Endometrial microvascular endothelial cells (primary cell): ENCODE data around the gene GJB3. TPM values are rescaled to one million over a fixed set of nuclear protein-coding genes. Genes with fewer than 3 reads are reported as not detected.
"Not testable (repeated sequence)": the region's sequence is repeated elsewhere in the genome, so short reads cannot be mapped to it uniquely, and the experiment has no call there.

Source experiments
- in situ Hi-C: cut with HindIII; loops from 2 replicates; pipeline ENCODE4 v1.10.0; 2017; ENCODE audit warnings: low sequenced_read_pairs, low pct_unique_long_range_greater_than_20kb; ENCODE audit errors: inconsistent ontology term
- total RNA-seq: library from RNA; depleted of rRNA; stranded (reverse); fragments of >200 nt; gene quantifications from one replicate; pipeline ENCODE4 v1.2.3, GENCODE V29; 2015; ENCODE audit errors: inconsistent ontology term

The GJB3 gene
- not detected for total RNA-seq

DNA sequence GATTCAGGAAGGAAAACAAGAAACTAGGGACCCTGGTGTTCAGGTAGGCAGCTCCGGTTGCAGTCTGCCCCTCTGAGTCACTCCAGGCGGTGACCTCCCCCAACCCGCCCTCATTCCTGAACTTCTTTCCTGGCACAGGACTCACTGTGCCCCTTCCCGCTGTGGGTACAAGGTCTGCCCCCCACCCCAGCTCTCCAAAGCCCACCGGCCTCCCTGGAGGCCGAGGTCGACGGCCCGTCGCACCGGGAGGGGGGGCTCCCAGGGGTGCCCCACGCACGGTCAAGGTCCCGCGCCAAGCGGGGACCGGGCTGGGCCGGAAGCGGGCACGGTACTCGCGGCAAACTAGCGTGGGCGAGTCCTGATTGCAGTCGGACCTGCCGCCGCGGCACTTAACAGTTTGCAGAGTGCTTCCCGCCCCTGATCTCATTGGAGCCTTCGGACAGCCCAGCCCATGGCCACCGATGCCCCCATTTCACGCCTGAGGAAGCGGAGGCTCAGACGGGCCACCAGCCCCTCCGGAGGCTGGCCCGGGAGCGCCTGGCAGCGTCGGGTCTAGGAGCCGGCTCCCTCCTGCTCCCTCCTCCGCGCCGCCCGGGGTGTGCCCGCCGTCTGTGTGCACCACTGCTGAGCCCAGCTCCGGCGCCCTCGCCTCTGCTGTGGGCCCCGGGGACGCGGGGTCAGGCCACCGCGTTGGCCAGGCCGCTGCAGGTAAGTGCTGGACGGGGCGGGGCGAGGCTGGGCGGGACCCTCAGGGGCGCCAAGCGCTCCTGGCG is at the start of gene GJB3:
TSS of gene GJB3 (plus strand) at position 144 of the 773 bp plus-strand sequence. CDS start 3,549 bp downstream, outside the sequence.
- in situ Hi-C loops, result no loop called here

- in situ Hi-C loops, result not testable (repeated sequence)
These were observed 48.2 kb upstream of the GJB3 start for GRCh38 chr1:34732831-34733230.

GRCh38 chr1:34736692-34737091 is 44.3 kb upstream of the GJB3 start:
- in situ Hi-C loops, result no loop called here

GRCh38 chr1:34737236-34737635 is 43.8 kb upstream of the GJB3 start:
- in situ Hi-C loops, result not testable (repeated sequence)

GRCh38 chr1:34739613-34740012 is 41.4 kb upstream of the GJB3 start:
- in situ Hi-C loops, result no loop called here

DNA sequence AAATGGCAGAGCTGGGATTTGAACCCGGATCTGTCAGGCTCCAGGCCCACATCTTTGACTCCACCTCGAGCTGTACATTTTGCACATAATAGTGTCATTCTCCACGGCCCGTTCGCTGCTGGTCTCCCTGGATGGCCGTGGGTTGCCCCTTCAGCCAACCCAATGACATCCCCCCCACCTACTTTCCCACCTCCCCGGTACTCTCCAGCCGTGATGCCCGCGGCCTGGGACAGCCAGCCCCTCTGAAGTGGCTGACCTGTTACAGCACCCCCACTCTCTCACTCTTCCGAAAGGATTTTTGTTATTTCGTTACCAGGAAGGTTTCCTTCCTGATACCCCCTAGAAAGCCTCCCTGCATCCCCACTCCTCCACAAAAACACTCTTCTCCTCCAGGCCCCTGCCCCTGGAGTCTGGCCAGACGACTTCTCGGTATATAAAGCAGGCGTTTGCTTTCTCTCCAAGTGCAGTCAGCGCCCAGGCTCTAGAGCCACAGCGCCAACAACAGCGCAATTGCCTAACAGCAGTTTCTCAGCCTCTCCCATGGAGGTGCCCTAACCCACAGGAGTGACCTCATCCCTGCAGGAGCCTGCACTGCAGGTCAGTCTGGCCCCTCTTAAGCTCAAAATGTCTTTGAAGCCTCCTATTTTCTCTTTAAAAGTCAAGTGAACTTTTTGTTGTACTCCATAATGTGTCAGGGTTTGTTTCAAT is 40.7 kb upstream of the GJB3 start:
- in situ Hi-C loops, result no loop called here

- in situ Hi-C loops, result no loop called here
These were observed 38.2 kb upstream of the GJB3 start for GRCh38 chr1:34742667-34743270.

GRCh38 chr1:34743775-34744174 is 37.2 kb upstream of the GJB3 start:
- in situ Hi-C loops, result no loop called here

GRCh38 chr1:34744851-34745250 is 36.2 kb upstream of the GJB3 start:
- in situ Hi-C loops, result no loop called here

GRCh38 chr1:34745666-34746065 is 35.3 kb upstream of the GJB3 start:
- in situ Hi-C loops, result no loop called here

DNA sequence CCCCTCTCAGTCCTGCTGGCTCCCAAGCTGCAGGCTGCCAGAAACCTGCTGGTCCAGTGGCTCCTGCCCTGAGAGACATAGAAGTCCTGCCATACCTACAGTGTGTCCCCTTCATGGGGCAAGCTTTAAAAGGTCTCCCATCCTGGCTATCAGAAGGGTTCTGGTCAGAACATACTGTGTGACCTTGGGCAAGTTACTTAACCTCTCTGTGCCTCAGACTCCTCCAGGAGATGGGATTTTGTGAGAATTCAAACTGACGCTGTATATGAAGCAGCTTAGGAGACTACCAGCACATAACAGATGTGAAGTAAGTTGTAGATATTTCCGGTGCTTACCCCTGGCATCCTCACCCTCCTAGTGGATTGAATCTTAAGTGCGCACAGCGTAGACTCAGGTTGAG is 34.9 kb upstream of the GJB3 start:
- in situ Hi-C loops, result no loop called here

GRCh38 chr1:34746785-34747637 is 34.0 kb upstream of the GJB3 start:
- in situ Hi-C loops, result no loop called here

DNA sequence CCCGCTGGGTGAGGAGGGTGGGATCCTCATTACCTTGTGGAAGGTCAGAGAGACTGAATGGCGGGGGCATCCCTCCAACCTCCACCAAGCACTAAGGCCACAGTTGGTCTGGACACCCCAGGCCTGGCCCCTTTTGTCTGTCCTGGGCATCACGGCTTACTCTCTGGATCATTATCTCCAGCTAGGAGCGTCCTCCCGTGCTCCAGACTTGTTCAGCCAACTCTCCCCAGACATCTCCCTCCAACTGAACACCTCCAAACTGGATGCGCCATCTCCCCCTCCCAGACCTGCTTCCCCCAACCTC is 33.4 kb upstream of the GJB3 start:
- in situ Hi-C loops, result no loop called here

DNA sequence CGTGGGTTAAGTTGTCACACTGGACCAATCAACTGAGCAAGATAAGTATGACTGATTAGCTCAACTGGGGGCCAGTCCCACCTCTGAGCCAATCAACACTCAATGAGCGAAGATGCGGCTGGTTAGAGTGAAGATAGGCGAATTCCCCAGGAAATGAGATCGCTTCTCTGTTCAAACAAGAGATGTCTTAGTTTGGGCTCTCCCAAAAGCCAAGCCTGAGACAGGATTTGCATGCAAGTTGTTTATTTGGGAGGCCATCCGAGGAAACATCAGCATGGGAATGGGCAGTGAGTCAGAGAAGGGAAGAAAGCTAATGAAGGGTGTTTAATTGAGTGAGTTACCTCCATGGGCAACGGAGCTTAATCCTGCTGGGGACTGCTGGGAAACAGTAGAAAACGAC is 31.0 kb upstream of the GJB3 start:
- in situ Hi-C loops, result no loop called here

GRCh38 chr1:34750610-34751009 is 30.4 kb upstream of the GJB3 start:
- in situ Hi-C loops, result no loop called here

- in situ Hi-C loops, result no loop called here
These were observed 27.9 kb upstream of the GJB3 start for GRCh38 chr1:34753163-34753562.

GRCh38 chr1:34754964-34755637 is 25.9 kb upstream of the GJB3 start, which contains the start of gene GJB5:
Gene GJB5 (plus strand): TSS chr1:34755047. CDS start chr1:34757331, 2,284 bp downstream.
- in situ Hi-C loops, result no loop called here

GRCh38 chr1:34755961-34756360 is 25.1 kb upstream of the GJB3 start:
- in situ Hi-C loops, result no loop called here

- in situ Hi-C loops, result no loop called here
These were observed 23.6 kb upstream of the GJB3 start for GRCh38 chr1:34757386-34757785.
